B cell (primary cell): ENCODE measurements around the gene AOPEP. TPM values are rescaled to one million over a fixed set of nuclear protein-coding genes. Genes with fewer than 3 reads are reported as not detected.

Experiments used
- ATAC-seq: fragments of 200-7000 bp; cut with Tn5 transposase; one replicate; pipeline ENCODE4 v1.10.0; 2021; ENCODE audit warnings: low read depth, mild to moderate bottlenecking, moderate number of reproducible peaks, moderate library complexity
- CTCF ChIA-PET: fragments of 350-600 bp; sonication (Branson Sonifier 250); formaldehyde crosslinking; loops from one replicate; lab custom pipeline; 2021; ENCODE audit warnings: antibody characterized with exemption, inconsistent platforms; lab: Charles Lee
- POLR2A ChIA-PET: fragments of 350-600 bp; sonication (Branson Sonifier 250); formaldehyde crosslinking; loops from one replicate; lab custom pipeline; 2021; ENCODE audit warnings: antibody characterized with exemption; lab: Charles Lee
- DNase-seq: peaks from one replicate; pipeline ENCODE4 v3.0.0; 2013
- H2AFZ ChIP-seq: 2 replicates; pipeline ENCODE4 v1.6.1; 2012; ENCODE audit warnings: mild to moderate bottlenecking, low read depth, low read length; ENCODE audit not compliant: insufficient read depth, poor library complexity, severe bottlenecking
- H3K27ac ChIP-seq, 2 donors: 1 replicate in 1 of 2; 2 replicates in 1 of 2; pipeline ENCODE4 v1.5.1; 2012 to 2013; ENCODE audit warnings: low read length in 2 of 2, mild to moderate bottlenecking in 2 of 2, moderate library complexity in 1 of 2
- H3K27me3 ChIP-seq, 4 experiments: fragments of 200-600 bp in 1 of 4; sonication (generic) in 1 of 4; replicated peaks in 1 of 4; 1 replicate in 2 of 4; 2 replicates in 2 of 4; pipeline versions ENCODE4 v1.6.1 to v1.7.0; 2013 to 2016; ENCODE audit warnings: low read length in 3 of 4, mild to moderate bottlenecking in 2 of 4, mixed read lengths in 1 of 4, moderate library complexity in 1 of 4; ENCODE audit not compliant: insufficient read depth in 4 of 4, control insufficient read depth in 3 of 4; ENCODE audit errors: control extremely low read depth in 1 of 4
- H3K36me3 ChIP-seq, 2 experiments: replicated peaks in 1 of 2; 1 replicate in 1 of 2; 2 replicates in 1 of 2; pipeline versions ENCODE4 v1.6.1 to v1.7.1; 2013; ENCODE audit warnings: low read length in 1 of 2; ENCODE audit not compliant: insufficient read depth in 2 of 2, control insufficient read depth in 1 of 2; ENCODE audit errors: control extremely low read depth in 1 of 2, extremely low read depth in 1 of 2
- H3K4me1 ChIP-seq, 2 donors: fragments of 200-600 bp in 1 of 2; sonication (generic) in 1 of 2; 1 replicate in 1 of 2; 2 replicates in 1 of 2; pipeline versions ENCODE4 v1.5.1 to v1.6.1; 2013 to 2017; ENCODE audit warnings: low read length in 2 of 2; ENCODE audit not compliant: control insufficient read depth in 2 of 2, insufficient read depth in 2 of 2
- H3K4me2 ChIP-seq: replicated peaks from 2 replicates; pipeline ENCODE3; 2012; ENCODE audit warnings: mild to moderate bottlenecking, low read depth, low read length; ENCODE audit not compliant: poor library complexity, severe bottlenecking
- H3K4me3 ChIP-seq, 5 experiments: fragments of 200-600 bp in 1 of 5; sonication (generic) in 1 of 5; 1 replicate in 3 of 5; 2 replicates in 2 of 5; pipeline versions ENCODE4 v1.5.1 to v1.7.0; 2011 to 2016; ENCODE audit warnings: low read length in 4 of 5, mild to moderate bottlenecking in 4 of 5, low read depth in 2 of 5, control low read depth in 1 of 5, moderate library complexity in 1 of 5; ENCODE audit not compliant: insufficient read depth in 1 of 5; ENCODE audit errors: control extremely low read depth in 1 of 5, extremely low read depth in 1 of 5
- H3K79me2 ChIP-seq: fragments of 200-600 bp; sonication (generic); one replicate; pipeline ENCODE4 v1.6.0; 2016; ENCODE audit warnings: low read length; ENCODE audit not compliant: control insufficient read depth, insufficient read depth
- H3K9ac ChIP-seq: fragments of 200-600 bp; sonication (generic); 2 replicates; pipeline ENCODE4 v1.6.1; 2017; ENCODE audit warnings: mild to moderate bottlenecking, low read length, moderate library complexity
- H3K9me3 ChIP-seq, 3 donors: one replicate each; pipeline versions ENCODE4 v1.6.1 to v1.7.1; 2013; ENCODE audit warnings: low read length in 2 of 3; ENCODE audit not compliant: control insufficient read depth in 2 of 3, insufficient read depth in 1 of 3; ENCODE audit errors: control extremely low read depth in 1 of 3
- H4K20me1 ChIP-seq: 2 replicates; pipeline ENCODE4 v1.6.0; 2012; ENCODE audit warnings: mild to moderate bottlenecking, low read length; ENCODE audit not compliant: insufficient read depth, control insufficient read depth, poor library complexity, severe bottlenecking
- H3K27ac Mint-ChIP-seq: one replicate; pipeline ENCODE4 v1.8.0; 2021; ENCODE audit warnings: mixed read lengths
- H3K27me3 Mint-ChIP-seq: one replicate; pipeline ENCODE4 v1.8.0; 2021; ENCODE audit warnings: mixed read lengths
- H3K4me1 Mint-ChIP-seq: one replicate; pipeline ENCODE4 v1.8.0; 2021; ENCODE audit warnings: mixed read lengths
- H3K4me3 Mint-ChIP-seq: one replicate; pipeline ENCODE4 v1.8.0; 2021; ENCODE audit warnings: mixed read lengths
- H3K9me3 Mint-ChIP-seq: one replicate; pipeline ENCODE4 v1.8.0; 2022; ENCODE audit warnings: mixed read lengths; ENCODE audit not compliant: insufficient read depth
- CTCF ChIP-seq: fragments of 200-600 bp; IDR thresholded peaks from one replicate; pipeline ENCODE4 v1.8.0; 2022; ENCODE audit warnings: antibody characterized with exemption, mild to moderate bottlenecking
- EZH2 ChIP-seq: IDR thresholded peaks from 2 replicates; pipeline ENCODE4 v1.6.1; 2012; ENCODE audit warnings: borderline replicate concordance, low read depth, mild to moderate bottlenecking, moderate library complexity, low read length; ENCODE audit not compliant: insufficient read depth, poor library complexity, severe bottlenecking
- WGBS: methylation state at CpG from one replicate; pipeline ENCODE4 v1.1.5; 2013; ENCODE audit warnings: missing lambda C conversion rate; ENCODE audit not compliant: insufficient coverage; 5-methylcytosine and 5-hydroxymethylcytosine counted together
- intact Hi-C: fragments of 100-400 bp; cut with micrococcal nuclease; formaldehyde crosslinking; loops from one replicate; pipeline ENCODE4 v1.10.0; 2022
- polyA plus RNA-seq: library from polyadenylated mRNA; depleted of rRNA; stranded (reverse); fragments of >200 nt; gene quantifications from 2 replicates; pipeline ENCODE4 v1.2.3, GENCODE V29; 2012
- total RNA-seq, 2 donors: library from RNA; stranded (reverse); fragments of 120-200 nt in 1 of 2; gene quantifications; 1 replicate in 1 of 2; 2 replicates in 1 of 2; pipeline versions ENCODE4 v1.2.3 to v1.2.4, GENCODE V29; 2013 to 2022

AOPEP gene
- total and polyA plus RNA-seq, 2 donors (not counting 1 experiment from before 2014, with no cell fraction given): 5.1 to 35.8 TPM

GRCh38 chr9:95029288-95029687 lies 302.8 kb downstream of the AOPEP start:
- POLR2A ChIA-PET: no interaction called here
- Histone ChIP-seq H3K4me1 (no peaks in the 10 kb centered on the region), H4K20me1 (no peaks in the 10 kb centered on the region), H3K36me3 (no peaks in the 10 kb centered on the region), H3K27me3 (no peaks in the 10 kb centered on the region), H3K27ac (no peak overlapping the region), H3K79me2 (no peaks in the 10 kb centered on the region), H3K9me3 (no peaks in the 10 kb centered on the region), H3K4me2 (no peak overlapping the region), H3K9ac (no peak overlapping the region), H2AFZ (no peak overlapping the region), H3K4me3 (no peak overlapping the region)
- H3K27me3 Mint-ChIP-seq: no peaks in the 10 kb centered on the region
- H3K4me3 Mint-ChIP-seq: no peak overlapping the region
- H3K27ac Mint-ChIP-seq: no peak overlapping the region
- TF ChIP-seq EZH2 (no peak), CTCF (no peak)
- intact Hi-C loops: no loop called here
- 100% methylated on average over 1 of the region's 5 CpGs for WGBS
- no peaks in the 10 kb centered on the region for H3K4me1 Mint-ChIP-seq
- no peaks in the 10 kb centered on the region for H3K9me3 Mint-ChIP-seq
- DNase-seq (no peak), ATAC-seq (no peak)
- CTCF ChIA-PET: no interaction called here

GRCh38 chr9:95029720-95030119 lies 303.2 kb downstream of the AOPEP start:
- H3K27me3 Mint-ChIP-seq: no peaks in the 10 kb centered on the region
- Histone ChIP-seq H3K9me3 (no peaks in the 10 kb centered on the region), H3K36me3 (no peaks in the 10 kb centered on the region), H3K27me3 (no peaks in the 10 kb centered on the region), H3K9ac (no peak overlapping the region), H4K20me1 (no peaks in the 10 kb centered on the region), H3K79me2 (no peaks in the 10 kb centered on the region), H3K27ac (no peak overlapping the region), H3K4me2 (no peak overlapping the region), H2AFZ (no peak overlapping the region), H3K4me1 (no peaks in the 10 kb centered on the region), H3K4me3 (no peak overlapping the region)
- intact Hi-C loops: no loop called here
- WGBS: no CpG with 5 or more reads among the region's 2 CpGs
- DNase-seq (no peak), ATAC-seq (no peak)
- no peak overlapping the region for H3K27ac Mint-ChIP-seq
- H3K4me3 Mint-ChIP-seq: no peak overlapping the region
- CTCF ChIA-PET: no interaction called here
- POLR2A ChIA-PET: no interaction called here
- no peaks in the 10 kb centered on the region for H3K4me1 Mint-ChIP-seq
- no peak for TF ChIP-seq CTCF
- TF ChIP-seq EZH2: no peak
- no peaks in the 10 kb centered on the region for H3K9me3 Mint-ChIP-seq
